H1 (cell line): Measurements from ENCODE around the gene YTHDF2. TPM values are rescaled to one million over a fixed set of nuclear protein-coding genes. Genes with fewer than 3 reads are reported as not detected.

Experiments
- CTCF ChIA-PET: fragments of 300-600 bp; sonication (Branson Sonifier 250); formaldehyde crosslinking; loops from one replicate; lab custom pipeline; 2021; ENCODE audit not compliant: partially characterized antibody; lab: Charles Lee
- POLR2A ChIA-PET: fragments of 300-600 bp; sonication (Branson Sonifier 250); formaldehyde crosslinking; loops from one replicate; lab custom pipeline; 2021; ENCODE audit warnings: inconsistent platforms; ENCODE audit not compliant: partially characterized antibody; lab: Charles Lee
- DNase-seq, 2 experiments: peaks; one replicate each; pipeline versions ENCODE4 v3.0.0 to v3.0.0-alpha.2; 2010 to 2022; ENCODE audit warnings: low spot score in 2 of 2, low read depth in 1 of 2, mixed read lengths in 1 of 2
- FAIRE-seq: peaks from 2 replicates; lab custom pipeline; 2011; peaks lifted over from hg19 to GRCh38; lab: Jason Lieb, UNC
- H2AFZ ChIP-seq: 2 replicates; pipeline ENCODE4 v1.8.1; 2012; ENCODE audit warnings: low read length, inconsistent platforms
- H2AK5ac ChIP-seq: 2 replicates; pipeline ENCODE4 v1.6.1; 2013; ENCODE audit warnings: low read depth, low read length
- H2BK120ac ChIP-seq: replicated peaks from 2 replicates; pipeline ENCODE3; 2013; ENCODE audit warnings: low read depth, low read length, inconsistent platforms
- H2BK12ac ChIP-seq: 2 replicates; pipeline ENCODE4 v1.6.1; 2013; ENCODE audit warnings: low read depth, low read length
- H2BK15ac ChIP-seq: 2 replicates; pipeline ENCODE4 v1.6.1; 2013; ENCODE audit warnings: low read length
- H2BK20ac ChIP-seq: 2 replicates; pipeline ENCODE4 v1.6.1; 2013; ENCODE audit warnings: low read length
- H2BK5ac ChIP-seq: 2 replicates; pipeline ENCODE4 v1.6.1; 2013; ENCODE audit warnings: low read depth, low read length
- H3K14ac ChIP-seq: 2 replicates; pipeline ENCODE4 v1.6.1; 2013; ENCODE audit warnings: inconsistent platforms; ENCODE audit not compliant: insufficient read length
- H3K18ac ChIP-seq: 2 replicates; pipeline ENCODE4 v1.6.1; 2013; ENCODE audit warnings: low read length; ENCODE audit errors: extremely low read depth
- H3K23ac ChIP-seq: 2 replicates; pipeline ENCODE4 v1.6.1; 2013; ENCODE audit warnings: inconsistent platforms; ENCODE audit not compliant: insufficient read length
- H3K23me2 ChIP-seq: 2 replicates; pipeline ENCODE4 v1.6.1; 2013; ENCODE audit warnings: low read depth, low read length
- H3K27ac ChIP-seq: 2 replicates; pipeline ENCODE4 v1.6.1; 2011; ENCODE audit warnings: low read depth, low read length, inconsistent platforms
- H3K27me3 ChIP-seq, 4 experiments: replicated peaks in 1 of 4; 1 replicate in 1 of 4; 2 replicates in 3 of 4; pipeline versions ENCODE4 v1.6.1 to v1.8.1; 2011 to 2013; ENCODE audit warnings: low read length in 3 of 4, mild to moderate bottlenecking in 3 of 4, inconsistent platforms in 2 of 4, mixed read lengths in 2 of 4, moderate library complexity in 1 of 4; ENCODE audit not compliant: control insufficient read depth in 3 of 4, insufficient read depth in 3 of 4; ENCODE audit errors: extremely low read depth in 1 of 4
- H3K36me3 ChIP-seq, 4 experiments: 2 replicates each; pipeline versions ENCODE4 v1.6.1 to v1.8.1; 2011 to 2013; ENCODE audit warnings: mild to moderate bottlenecking in 4 of 4, low read length in 3 of 4, moderate library complexity in 2 of 4, control low read depth in 1 of 4, inconsistent platforms in 1 of 4; ENCODE audit not compliant: insufficient read depth in 4 of 4, control insufficient read depth in 2 of 4
- H3K4ac ChIP-seq: replicated peaks from 2 replicates; pipeline ENCODE3; 2013; ENCODE audit warnings: low read length, low read depth, mixed read lengths, inconsistent platforms; ENCODE audit not compliant: insufficient read length
- H3K4me1 ChIP-seq, 4 experiments: replicated peaks in 1 of 4; 1 replicate in 1 of 4; 2 replicates in 3 of 4; pipeline versions ENCODE4 v1.6.1 to v1.8.1; 2011 to 2013; ENCODE audit warnings: low read length in 3 of 4, inconsistent platforms in 2 of 4, mixed read lengths in 1 of 4; ENCODE audit not compliant: insufficient read depth in 4 of 4, control insufficient read depth in 3 of 4
- H3K4me2 ChIP-seq, 2 experiments: 2 replicates each; pipeline versions ENCODE4 v1.6.1 to v1.8.1; 2011 to 2013; ENCODE audit warnings: low read depth in 2 of 2, low read length in 2 of 2, control low read depth in 1 of 2, inconsistent platforms in 1 of 2, mild to moderate bottlenecking in 1 of 2; ENCODE audit not compliant: insufficient read depth in 1 of 2
- H3K4me3 ChIP-seq, 4 experiments: fragments of 200-600, 300-600 bp in 1 of 4; sonication (generic), shearing (Covaris generic), sonication (Bioruptor Twin) in 1 of 4; 2 replicates each; pipeline versions ENCODE4 v1.5.1 to v1.8.1; 2011 to 2016; ENCODE audit warnings: low read length in 4 of 4, low read depth in 3 of 4, control low read depth in 2 of 4, inconsistent platforms in 2 of 4, mild to moderate bottlenecking in 2 of 4, mixed read lengths in 1 of 4, moderate library complexity in 1 of 4; ENCODE audit not compliant: insufficient read depth in 2 of 4; ENCODE audit errors: extremely low read depth in 1 of 4
- H3K56ac ChIP-seq: replicated peaks from 2 replicates; pipeline ENCODE3; 2013; ENCODE audit warnings: low read depth, mild to moderate bottlenecking, mixed read lengths, low read length, inconsistent platforms; ENCODE audit not compliant: insufficient read length
- H3K79me1 ChIP-seq: 2 replicates; pipeline ENCODE4 v1.6.1; 2013; ENCODE audit warnings: low read depth, low read length, control low read depth
- H3K79me2 ChIP-seq, 2 experiments: 2 replicates each; pipeline versions ENCODE4 v1.6.1 to v1.8.1; 2012 to 2013; ENCODE audit warnings: low read length in 2 of 2, mild to moderate bottlenecking in 2 of 2, inconsistent platforms in 1 of 2; ENCODE audit not compliant: insufficient read depth in 2 of 2, control insufficient read depth in 1 of 2
- H3K9ac ChIP-seq, 4 experiments: replicated peaks in 1 of 4; 1 replicate in 1 of 4; 2 replicates in 3 of 4; pipeline versions ENCODE4 v1.6.1 to v1.8.1; 2011 to 2013; ENCODE audit warnings: low read depth in 3 of 4, low read length in 3 of 4, control low read depth in 2 of 4, mild to moderate bottlenecking in 2 of 4, moderate library complexity in 2 of 4, inconsistent platforms in 1 of 4; ENCODE audit errors: extremely low read depth in 1 of 4
- H3K9me3 ChIP-seq, 2 experiments: 2 replicates each; pipeline versions ENCODE4 v1.6.1 to v1.8.1; 2012 to 2013; ENCODE audit warnings: mild to moderate bottlenecking in 2 of 2, moderate library complexity in 2 of 2, control low read depth in 1 of 2, inconsistent platforms in 1 of 2, low read depth in 1 of 2, low read length in 1 of 2, mixed read lengths in 1 of 2; ENCODE audit not compliant: insufficient read depth in 2 of 2
- H4K20me1 ChIP-seq, 2 experiments: replicated peaks in 1 of 2; 2 replicates each; pipeline versions ENCODE3 to v1.8.1; 2011 to 2013; ENCODE audit warnings: inconsistent platforms in 2 of 2, low read length in 2 of 2, mild to moderate bottlenecking in 1 of 2; ENCODE audit not compliant: insufficient read depth in 2 of 2, control insufficient read depth in 1 of 2
- H4K5ac ChIP-seq: 2 replicates; pipeline ENCODE4 v1.6.1; 2013; ENCODE audit warnings: low read length, low read depth, mixed read lengths, inconsistent platforms; ENCODE audit not compliant: insufficient read length
- H4K8ac ChIP-seq: 2 replicates; pipeline ENCODE4 v1.8.0; 2013; ENCODE audit warnings: mild to moderate bottlenecking, moderate library complexity, low read length, inconsistent platforms; ENCODE audit not compliant: insufficient read depth; ENCODE audit errors: extremely low read depth
- H4K91ac ChIP-seq: replicated peaks from 2 replicates; pipeline ENCODE3; 2013; ENCODE audit warnings: low read length, mixed read lengths, inconsistent platforms; ENCODE audit not compliant: insufficient read length
- ASH2L ChIP-seq: fragments of 200-600, 300-600 bp; sonication (generic); IDR thresholded peaks from one replicate; pipeline ENCODE4 v1.7.1; 2017; ENCODE audit warnings: low read length
- BCL11A ChIP-seq, 2 experiments: IDR thresholded peaks; one replicate each; pipeline ENCODE4 v1.6.1; 2011; ENCODE audit warnings: low read depth in 2 of 2, low read length in 2 of 2, mild to moderate bottlenecking in 2 of 2
- CTBP2 ChIP-seq: IDR thresholded peaks from 2 replicates; pipeline ENCODE4 v1.7.0; 2011; ENCODE audit warnings: borderline replicate concordance, mild to moderate bottlenecking, moderate library complexity, mixed read lengths, low read length; ENCODE audit not compliant: insufficient read depth, insufficient read length
- EZH2 ChIP-seq: fragments of 200-600 bp; sonication (generic); IDR thresholded peaks from 2 replicates; pipeline ENCODE4 v1.7.1; 2012; ENCODE audit warnings: low read depth, mild to moderate bottlenecking, moderate library complexity, low read length, inconsistent platforms; ENCODE audit not compliant: severe bottlenecking
- GABPA ChIP-seq: IDR thresholded peaks from 2 replicates; pipeline ENCODE4 v1.6.1; 2011; ENCODE audit warnings: mild to moderate bottlenecking, low read length, moderate library complexity, borderline replicate concordance; ENCODE audit not compliant: insufficient read depth
- HDAC6 ChIP-seq: IDR thresholded peaks from one replicate; pipeline ENCODE4 v1.7.1; 2012; ENCODE audit warnings: low read depth, mild to moderate bottlenecking, inconsistent platforms, low read length, moderate library complexity
- KDM4A ChIP-seq: IDR thresholded peaks from one replicate; pipeline ENCODE4 v1.7.1; 2012; ENCODE audit warnings: low read depth, mild to moderate bottlenecking, moderate library complexity, low read length, inconsistent platforms; ENCODE audit not compliant: severe bottlenecking
- NANOG ChIP-seq: IDR thresholded peaks from 2 replicates; pipeline ENCODE4 v1.6.1; 2011; ENCODE audit warnings: low read length, low read depth, mild to moderate bottlenecking, inconsistent platforms; ENCODE audit not compliant: insufficient read depth, poor library complexity, severe bottlenecking
- SIN3A ChIP-seq, 2 experiments: IDR thresholded peaks in 1 of 2; conservative IDR thresholded peaks in 1 of 2; 2 replicates each; pipeline ENCODE4 v1.6.1; 2011 to 2012; ENCODE audit warnings: low read length in 2 of 2, improper control_type of control experiment in 1 of 2, low read depth in 1 of 2, mild to moderate bottlenecking in 1 of 2
- TBP ChIP-seq: IDR thresholded peaks from 2 replicates; pipeline ENCODE4 v1.6.1; 2011; ENCODE audit warnings: low read depth, low read length, improper control_type of control experiment
- USF2 ChIP-seq: IDR thresholded peaks from 2 replicates; pipeline ENCODE4 v1.6.1; 2011; ENCODE audit warnings: low read length, improper control_type of control experiment
- ZNF274 ChIP-seq: IDR thresholded peaks from 2 replicates; pipeline ENCODE4 v1.7.0; 2012; ENCODE audit warnings: low read length, borderline replicate concordance; ENCODE audit errors: extremely low read depth
- WGBS, 2 experiments: shearing (Covaris generic) in 1 of 2; methylation state at CpG; one replicate each; pipeline versions ENCODE4 v1.1.6 to v1.1.7; 2013 to 2015; ENCODE audit warnings: low lambda C conversion rate in 2 of 2, mixed read lengths in 2 of 2, inconsistent platforms in 1 of 2, low coverage in 1 of 2, missing lambda C conversion rate in 1 of 2; ENCODE audit not compliant: insufficient replicate concordance in 2 of 2, insufficient coverage in 1 of 2, insufficient read length in 1 of 2; ENCODE audit errors: extremely low coverage in 1 of 2, missing lambda C conversion rate in 1 of 2; 5-methylcytosine and 5-hydroxymethylcytosine counted together
- polyA plus RNA-seq, 7 experiments: library from polyadenylated mRNA; depleted of rRNA in 3 of 7; stranded (reverse) in 5 of 7; unstranded in 2 of 7; fragments of >200 nt in 5 of 7; fragments of 200-250 nt in 2 of 7; gene quantifications; 1 replicate in 5 of 7; 2 replicates in 1 of 7; 4 replicates in 1 of 7; pipeline versions ENCODE4 v1.2.1 to v1.2.3, GENCODE V29; 2011 to 2013; ENCODE audit warnings: missing spikeins in 2 of 7, mixed read lengths in 2 of 7
- total RNA-seq: library from RNA; stranded (reverse); fragmentation: NEBNext Ultra II Directional; extraction: Animal tissue kit (Norgen Biotek cat#: 25700); gene quantifications from 2 replicates; pipeline ENCODE4 v1.2.1, GENCODE V29; 2021

YTHDF2 gene
- total and polyA plus RNA-seq, 2 of the 8 experiments (the other 6 are each of a cell fraction or from before 2014, with no cell fraction given): 128 to 164 TPM

GRCh38 chr1:28758420-28758819 lies 21.7 kb downstream of the YTHDF2 start:
- H3K14ac ChIP-seq: no peak overlapping the region
- H2BK15ac ChIP-seq: no peak overlapping the region
- H2AFZ ChIP-seq: no peak overlapping the region
- H4K91ac ChIP-seq: no peak overlapping the region
- H3K4me1 ChIP-seq: peaks cover 0 to 9% (median 1%) of the 10 kb centered on the region in 4 experiments; a peak in 2 of 7 replicates
- no peak overlapping the region for H2BK20ac ChIP-seq
- FAIRE-seq: no peak
- 96% methylated on average over 4 of the region's 4 CpGs; no CpG with 5 or more reads in 1 of the 2 experiments for WGBS, 2 experiments
- no peak overlapping the region for H3K4me2 ChIP-seq
- H3K27me3 ChIP-seq: no peaks in the 10 kb centered on the region
- no peak overlapping the region for H3K18ac ChIP-seq
- no peak overlapping the region for H3K4me3 ChIP-seq
- no peaks in the 10 kb centered on the region for H3K9me3 ChIP-seq
- H2BK12ac ChIP-seq: no peak overlapping the region
- no peak overlapping the region for H2BK5ac ChIP-seq
- POLR2A ChIA-PET: interaction anchor here (0.6 to 18.9 kb wide), 4 partner anchors 9 to 17 kb away, joined by 4 to 369 read pairs (median 30); partner anchors contain the start of gene YTHDF2
- no peak overlapping the region for H3K56ac ChIP-seq
- H4K20me1 ChIP-seq: peaks cover 28 to 42% of the 10 kb centered on the region in 2 experiments
- DNase-seq: no peak
- H2BK120ac ChIP-seq: no peak overlapping the region
- H3K23me2 ChIP-seq: no peaks in the 10 kb centered on the region
- no peak overlapping the region for H3K23ac ChIP-seq
- CTCF ChIA-PET: interaction anchor here (2.1 to 3.2 kb wide), 2 partner anchors 22 to 119 kb away, joined by 6 to 13 read pairs; partner anchors contain the start of gene YTHDF2
- peaks cover 45 to 100% of the 10 kb centered on the region in 2 experiments for H3K79me2 ChIP-seq
- H3K9ac ChIP-seq: no peak overlapping the region
- H3K27ac ChIP-seq: no peak overlapping the region
- no peak overlapping the region for H4K5ac ChIP-seq
- no peak overlapping the region for H4K8ac ChIP-seq
- no peak overlapping the region for H2AK5ac ChIP-seq
- peaks cover 5% of the 10 kb centered on the region; the same call in 1 of the 2 replicates for H3K79me1 ChIP-seq
- H3K4ac ChIP-seq: no peak overlapping the region
- H3K36me3 ChIP-seq: peaks cover 0 to 42% (median under 1%) of the 10 kb centered on the region in 4 experiments; a peak in 4 of 8 replicates
- TF ChIP-seq ZNF274: no peak
- TF ChIP-seq NANOG: no peak
- TF ChIP-seq ASH2L: no peak
- TF ChIP-seq HDAC6: no peak
- no peak for TF ChIP-seq EZH2
- no peak for TF ChIP-seq BCL11A (IDR thresholded peaks at IDR 0.05; ENCODE audit: low read depth in 2 of 2, low read length in 2 of 2)
- no peak for TF ChIP-seq SIN3A (conservative IDR thresholded peaks at IDR 0.05 in 1 of 2, IDR thresholded peaks at IDR 0.05 in 1 of 2; ENCODE audit: low read depth in 1 of 2, low read length in 2 of 2)
- no peak for TF ChIP-seq CTBP2
- no peak for TF ChIP-seq USF2
- TF ChIP-seq TBP: no peak
- TF ChIP-seq KDM4A: no peak
- TF ChIP-seq GABPA: no peak
